DMS79 (cell line): ENCODE results near the gene FBXL19.

Experiments
- DNase-seq: peaks from one replicate; lab custom pipeline; 2025; lab: John Stamatoyannopoulos, UW

FBXL19 gene

GRCh38 chr16:30895627-30896260, 27.6 kb upstream of the FBXL19 start:
- no peak for DNase-seq

GRCh38 chr16:30896261-30896888, 27.0 kb upstream of the FBXL19 start, which contains the start of gene CTF1:
CTF1 (plus strand) TSS chr16:30896614; CDS start chr16:30896644, 30 bp downstream.
- no peak for DNase-seq

GRCh38 chr16:30896889-30897733, 26.3 kb upstream of the FBXL19 start:
- no peak for DNase-seq

- no peak for DNase-seq
Observed at GRCh38 chr16:30899794-30900193, 23.6 kb upstream of the FBXL19 start.

- DNase-seq: no peak
Observed at GRCh38 chr16:30900588-30900987, 22.8 kb upstream of the FBXL19 start.

- no peak for DNase-seq
Observed at GRCh38 chr16:30901201-30902028, 22.0 kb upstream of the FBXL19 start.

GRCh38 chr16:30902029-30902972, 21.1 kb upstream of the FBXL19 start:
- DNase-seq: no peak

- no peak for DNase-seq
Observed at GRCh38 chr16:30903002-30903401, 20.4 kb upstream of the FBXL19 start.

GRCh38 chr16:30903596-30903995, 19.8 kb upstream of the FBXL19 start:
- no peak for DNase-seq

GRCh38 chr16:30904114-30904780, 19.1 kb upstream of the FBXL19 start:
- no peak for DNase-seq

- no peak for DNase-seq
Observed at GRCh38 chr16:30907064-30907463, 16.3 kb upstream of the FBXL19 start.

- no peak for DNase-seq
Observed at GRCh38 chr16:30910427-30911029, 12.8 kb upstream of the FBXL19 start.

GRCh38 chr16:30912794-30913412, 10.5 kb upstream of the FBXL19 start:
- DNase-seq: no peak

- no peak for DNase-seq
Observed at GRCh38 chr16:30914830-30915229, 8.5 kb upstream of the FBXL19 start.

- no peak for DNase-seq
Observed at GRCh38 chr16:30918614-30919013, 4.8 kb upstream of the FBXL19 start.

GRCh38 chr16:30920891-30921290, 2.5 kb upstream of the FBXL19 start:
- DNase-seq: no peak

- no peak for DNase-seq
Observed at GRCh38 chr16:30921459-30921747, 2.0 kb upstream of the FBXL19 start.

- peak; percentile 90 for DNase-seq
Observed at GRCh38 chr16:30921748-30922419, 1.5 kb upstream of the FBXL19 start.

GRCh38 chr16:30922420-30922959, 882 bp upstream of the FBXL19 start:
- peak; percentile 99 for DNase-seq
